ENCODE data around the gene WWOX. TPM values are rescaled to one million over a fixed set of nuclear protein-coding genes. Genes with fewer than 3 reads are reported as not detected.

Gene WWOX
- polyA plus RNA-seq, 1 donor from 2014 or later: 25.6 TPM

GRCh38 chr16:78376452-78376851 lies 277.0 kb downstream of the WWOX start:
- Histone ChIP-seq H3K9me3 (ENCODE audit: low read length) (no peaks in the 10 kb centered on the region), H4K20me1 (ENCODE audit: insufficient read depth) (no peaks in the 10 kb centered on the region), H3K9me2 (ENCODE audit: insufficient read depth, low read length) (no peaks in the 10 kb centered on the region), H2AFZ (ENCODE audit: low read depth, low read length) (no peak overlapping the region), H3K79me2 (replicated peaks; ENCODE audit: insufficient read depth, low read length) (no peaks in the 10 kb centered on the region), H3K4me2 (ENCODE audit: low read length) (no peak overlapping the region), H3K27ac (ENCODE audit: low read length) (no peak overlapping the region), H3K27me3 (ENCODE audit: insufficient read depth, low read depth, low read length) (no peaks in the 10 kb centered on the region), H3F3A (ENCODE audit: insufficient read depth, low read length, poor library complexity, severe bottlenecking) (no peaks in the 10 kb centered on the region), H3K36me3 (ENCODE audit: insufficient read depth, low read length) (no peaks in the 10 kb centered on the region), H3K4me3 (ENCODE audit: low read length) (no peak overlapping the region), H3K9ac (ENCODE audit: low read length) (no peak overlapping the region)
- TF ChIP-seq EP300 (conservative IDR thresholded peaks at IDR 0.05; ENCODE audit: poor library complexity, severe bottlenecking) (no peak), EZH2 (IDR thresholded peaks at IDR 0.05; ENCODE audit: borderline replicate concordance, insufficient read depth, low read length, poor library complexity, severe bottlenecking) (no peak)

GRCh38 chr16:78377312-78377711 lies 277.9 kb downstream of the WWOX start:
- no peak overlapping the region for H3K4me3 ChIP-seq (ENCODE audit: low read length)
- no peak overlapping the region for H2AFZ ChIP-seq (ENCODE audit: low read depth, low read length)
- TF ChIP-seq POLR2AphosphoS5 (IDR thresholded peaks at IDR 0.05) (peak; percentile 81), SMC3 (conservative IDR thresholded peaks at IDR 0.05; ENCODE audit: poor library complexity) (no peak), REST (IDR thresholded peaks at IDR 0.05; ENCODE audit: borderline replicate concordance) (peak; percentile 12), RAD21 (conservative IDR thresholded peaks at IDR 0.05) (no peak), MXI1 (conservative IDR thresholded peaks at IDR 0.05; ENCODE audit: poor library complexity, severe bottlenecking) (no peak), TAF1 (IDR thresholded peaks at IDR 0.05; ENCODE audit: low read depth) (no peak), EZH2 (IDR thresholded peaks at IDR 0.05; ENCODE audit: borderline replicate concordance, insufficient read depth, low read length, poor library complexity, severe bottlenecking) (no peak), EP300 (conservative IDR thresholded peaks at IDR 0.05; ENCODE audit: poor library complexity, severe bottlenecking) (peak; percentile 87), CTCF (IDR thresholded peaks at IDR 0.05; ENCODE audit: poor library complexity, severe bottlenecking) (no peak)
- H3K79me2 ChIP-seq (replicated peaks; ENCODE audit: insufficient read depth, low read length): no peaks in the 10 kb centered on the region
- no peak overlapping the region for H3K9ac ChIP-seq (ENCODE audit: low read length)
- no peaks in the 10 kb centered on the region for H4K20me1 ChIP-seq (ENCODE audit: insufficient read depth)
- no peaks in the 10 kb centered on the region for H3K9me2 ChIP-seq (ENCODE audit: insufficient read depth, low read length)
- no peaks in the 10 kb centered on the region for H3K9me3 ChIP-seq (ENCODE audit: low read length)
- H3F3A ChIP-seq (ENCODE audit: insufficient read depth, low read length, poor library complexity, severe bottlenecking): no peaks in the 10 kb centered on the region
- no peak overlapping the region for H3K4me2 ChIP-seq (ENCODE audit: low read length)
- no peaks in the 10 kb centered on the region for H3K27me3 ChIP-seq (ENCODE audit: insufficient read depth, low read depth, low read length)
- H3K36me3 ChIP-seq (ENCODE audit: insufficient read depth, low read length): no peaks in the 10 kb centered on the region
- H3K27ac ChIP-seq (ENCODE audit: low read length): no peak overlapping the region

- no peaks in the 10 kb centered on the region for H3K79me2 ChIP-seq (replicated peaks; ENCODE audit: insufficient read depth, low read length)
- no peaks in the 10 kb centered on the region for H4K20me1 ChIP-seq (ENCODE audit: insufficient read depth)
- no peaks in the 10 kb centered on the region for H3K36me3 ChIP-seq (ENCODE audit: insufficient read depth, low read length)
- H3K27me3 ChIP-seq (ENCODE audit: insufficient read depth, low read depth, low read length): no peaks in the 10 kb centered on the region
- no peak overlapping the region for H3K9ac ChIP-seq (ENCODE audit: low read length)
- no peak overlapping the region for H2AFZ ChIP-seq (ENCODE audit: low read depth, low read length)
- H3K4me3 ChIP-seq (ENCODE audit: low read length): no peak overlapping the region
- H3K9me3 ChIP-seq (ENCODE audit: low read length): no peaks in the 10 kb centered on the region
- no peak overlapping the region for H3K4me2 ChIP-seq (ENCODE audit: low read length)
- TF ChIP-seq TAF1 (IDR thresholded peaks at IDR 0.05; ENCODE audit: low read depth) (no peak), REST (IDR thresholded peaks at IDR 0.05; ENCODE audit: borderline replicate concordance) (no peak), EP300 (conservative IDR thresholded peaks at IDR 0.05; ENCODE audit: poor library complexity, severe bottlenecking) (no peak)
- no peak overlapping the region for H3K27ac ChIP-seq (ENCODE audit: low read length)
- no peaks in the 10 kb centered on the region for H3F3A ChIP-seq (ENCODE audit: insufficient read depth, low read length, poor library complexity, severe bottlenecking)
- H3K9me2 ChIP-seq (ENCODE audit: insufficient read depth, low read length): no peaks in the 10 kb centered on the region
Measured at GRCh38 chr16:78381060-78381459, 281.6 kb downstream of the WWOX start.

Data from neural cell (in vitro differentiated cells).